ENCODE data around the gene CACNA1B.

CACNA1B gene

GRCh38 chr9:138068601-138069035 is 191.0 kb downstream of the CACNA1B start:
- no peak overlapping the region for H3K4me3 ChIP-seq (ENCODE audit: low read depth, low read length)
- no peak for TF ChIP-seq CTCF (IDR thresholded peaks at IDR 0.05; ENCODE audit: low read depth, low read length, missing control alignments)
- DNase-seq (ENCODE audit: low read depth), result no peak

- H3K4me3 ChIP-seq (ENCODE audit: low read depth, low read length), result no peak overlapping the region
- no peak for TF ChIP-seq CTCF (IDR thresholded peaks at IDR 0.05; ENCODE audit: low read depth, low read length, missing control alignments)
- DNase-seq (ENCODE audit: low read depth), result no peak
Observed at GRCh38 chr9:138069731-138070456, 192.3 kb downstream of the CACNA1B start.

GRCh38 chr9:138070815-138071214 is 193.2 kb downstream of the CACNA1B start:
- no peak for TF ChIP-seq CTCF (IDR thresholded peaks at IDR 0.05; ENCODE audit: low read depth, low read length, missing control alignments)
- no peak overlapping the region for H3K4me3 ChIP-seq (ENCODE audit: low read depth, low read length)
- DNase-seq (ENCODE audit: low read depth), result no peak

GRCh38 chr9:138071292-138071691 is 193.7 kb downstream of the CACNA1B start:
- no peak for DNase-seq (ENCODE audit: low read depth)
- no peak overlapping the region for H3K4me3 ChIP-seq (ENCODE audit: low read depth, low read length)
- no peak for TF ChIP-seq CTCF (IDR thresholded peaks at IDR 0.05; ENCODE audit: low read depth, low read length, missing control alignments)

GRCh38 chr9:138071731-138072130 is 194.1 kb downstream of the CACNA1B start:
- DNase-seq (ENCODE audit: low read depth), result no peak
- H3K4me3 ChIP-seq (ENCODE audit: low read depth, low read length), result no peak overlapping the region
- no peak for TF ChIP-seq CTCF (IDR thresholded peaks at IDR 0.05; ENCODE audit: low read depth, low read length, missing control alignments)

- TF ChIP-seq CTCF (IDR thresholded peaks at IDR 0.05; ENCODE audit: low read depth, low read length, missing control alignments), result no peak
- H3K4me3 ChIP-seq (ENCODE audit: low read depth, low read length), result no peak overlapping the region
- DNase-seq (ENCODE audit: low read depth), result no peak
Observed at GRCh38 chr9:138072161-138072842, 194.7 kb downstream of the CACNA1B start.

Data from GM12864 (cell line).